Stimulated activated CD4-positive, alpha-beta T cell treated with anti-CD3 and anti-CD28 coated beads, Interleukin-1b, Interleukin-23, amount 100 ng/mL, for 24 hours (primary cell): ENCODE measurements around the gene SPINT3.

Experiments
- DNase-seq, 4 experiments: peaks; one replicate each; pipeline ENCODE4 v3.0.0-alpha.2; 2020; ENCODE audit warnings: low read depth in 4 of 4, low spot score in 1 of 4

SPINT3 gene

DNA sequence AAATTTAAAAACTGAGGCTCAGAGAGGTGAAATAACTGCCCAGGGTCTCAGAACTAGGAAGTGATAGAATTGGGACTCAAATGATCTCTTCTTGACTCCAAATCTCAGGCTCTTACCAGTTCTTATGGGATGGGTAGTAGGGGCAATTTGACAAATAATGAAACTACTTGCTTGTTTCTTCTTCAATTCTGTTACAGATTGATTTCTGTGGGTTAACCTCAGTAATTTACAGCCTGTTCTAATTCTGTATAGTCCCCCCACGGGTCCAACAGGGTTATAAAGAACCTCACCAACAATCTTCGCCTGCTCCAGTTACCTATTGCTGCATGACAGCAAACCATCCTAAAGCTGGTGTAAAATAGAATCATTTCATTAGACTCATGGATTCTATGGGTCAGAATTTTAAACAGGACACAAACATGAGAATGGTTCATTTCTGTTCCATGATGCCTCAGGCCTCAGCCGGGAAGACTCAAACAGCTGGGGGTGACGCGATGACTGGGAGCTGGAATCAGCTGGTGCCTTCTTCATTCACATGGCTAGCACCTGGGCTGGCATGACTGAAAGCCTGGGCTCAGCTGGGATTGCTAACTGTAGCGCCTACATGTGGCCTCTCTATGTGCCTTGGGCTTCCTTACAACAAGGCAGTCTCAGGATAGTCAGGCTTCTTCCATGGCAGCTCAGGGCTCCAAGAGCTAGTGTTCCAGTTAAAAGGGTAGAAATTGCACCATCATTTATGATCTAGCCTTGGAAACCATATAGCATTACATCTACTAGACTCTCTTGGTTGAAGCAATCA is 52.5 kb downstream of the SPINT3 start:
- no peak for DNase-seq
